Measurements from ENCODE around the gene RNGTT.

RNGTT gene

GRCh38 chr6:88708197-88708744 lies 255.1 kb downstream of the RNGTT start:
- DNase-seq = no peak

- DNase-seq = no peak
Observed at GRCh38 chr6:88705601-88706000, 257.8 kb downstream of the RNGTT start.

- no peak for DNase-seq
Observed at GRCh38 chr6:88704980-88705379, 258.4 kb downstream of the RNGTT start.

GRCh38 chr6:88702956-88703556 lies 260.4 kb downstream of the RNGTT start:
- no peak for DNase-seq

GRCh38 chr6:88698661-88699060 lies 264.8 kb downstream of the RNGTT start:
- no peak for DNase-seq

GRCh38 chr6:88695937-88696336 lies 267.5 kb downstream of the RNGTT start:
- no peak for DNase-seq

- DNase-seq = no peak
Observed at GRCh38 chr6:88683734-88684133, 279.7 kb downstream of the RNGTT start.

GRCh38 chr6:88680654-88681053 lies 282.8 kb downstream of the RNGTT start:
- DNase-seq = no peak

- no peak for DNase-seq
Observed at GRCh38 chr6:88679841-88680240, 283.6 kb downstream of the RNGTT start.

- no peak for DNase-seq
Observed at GRCh38 chr6:88677356-88677755, 286.1 kb downstream of the RNGTT start.

- DNase-seq = no peak
Observed at GRCh38 chr6:88671624-88672023, 291.8 kb downstream of the RNGTT start.

- DNase-seq = no peak
Observed at GRCh38 chr6:88670369-88670768, 293.0 kb downstream of the RNGTT start.

GRCh38 chr6:88669475-88669874 lies 293.9 kb downstream of the RNGTT start:
- DNase-seq = no peak

GRCh38 chr6:88666901-88667300 lies 296.5 kb downstream of the RNGTT start:
- no peak for DNase-seq

- no peak for DNase-seq
Observed at GRCh38 chr6:88665131-88665530, 298.3 kb downstream of the RNGTT start.

- DNase-seq = no peak
Observed at GRCh38 chr6:88663801-88664200, 299.6 kb downstream of the RNGTT start.

- DNase-seq = peak; percentile 49
Observed at GRCh38 chr6:88662653-88663174, 300.7 kb downstream of the RNGTT start.

- no peak for DNase-seq
Observed at GRCh38 chr6:88662163-88662580, 301.2 kb downstream of the RNGTT start.

GRCh38 chr6:88661136-88661535 lies 302.3 kb downstream of the RNGTT start:
- no peak for DNase-seq

- DNase-seq = peak; percentile 19
Observed at GRCh38 chr6:88655586-88655985, 307.8 kb downstream of the RNGTT start.

GRCh38 chr6:88653936-88654335 lies 309.5 kb downstream of the RNGTT start:
- DNase-seq = no peak

- no peak for DNase-seq
Observed at GRCh38 chr6:88651400-88651799, 312.0 kb downstream of the RNGTT start.

- DNase-seq = no peak
Observed at GRCh38 chr6:88650979-88651378, 312.4 kb downstream of the RNGTT start.

GRCh38 chr6:88650029-88650619 lies 313.3 kb downstream of the RNGTT start:
- DNase-seq = peak; percentile 51

Measured in activated CD4-positive, alpha-beta T cell treated with anti-CD3 and anti-CD28 coated beads, Interleukin-2, Interleukin-6, amounts not matched to agents 100 ng/mL and 50 ng/mL, durations not matched to agents 16 hours and 8 hours (primary cell).